ENCODE measurements around the gene MAST1. TPM values are rescaled to one million over a fixed set of nuclear protein-coding genes. Genes with fewer than 3 reads are reported as not detected.

The MAST1 gene
- total RNA-seq, 4 donors from 2014 or later, result 0.42 TPM; not detected in 3

DNA sequence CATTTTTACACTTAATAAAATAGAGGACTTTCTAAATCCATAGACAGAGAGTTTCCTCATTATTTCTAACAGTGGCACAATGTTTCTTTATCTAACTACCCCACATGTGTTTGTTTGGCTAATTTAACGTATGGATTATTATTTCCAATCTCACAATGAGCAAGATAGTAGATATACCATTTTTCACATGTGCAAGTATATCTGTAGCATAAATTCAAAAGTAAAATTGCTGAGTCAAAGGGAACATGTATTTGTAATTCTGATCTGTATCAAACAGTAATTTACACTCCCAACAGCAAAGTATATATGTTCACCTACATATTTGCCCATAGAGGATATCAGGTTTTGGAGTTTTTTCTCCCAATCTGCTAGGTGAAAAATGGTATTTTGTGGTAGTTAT is 18.3 kb downstream of the MAST1 start:
- TF ChIP-seq POLR2A (IDR thresholded peaks at IDR 0.05), result no peak
- TF ChIP-seq, protein P1, sequence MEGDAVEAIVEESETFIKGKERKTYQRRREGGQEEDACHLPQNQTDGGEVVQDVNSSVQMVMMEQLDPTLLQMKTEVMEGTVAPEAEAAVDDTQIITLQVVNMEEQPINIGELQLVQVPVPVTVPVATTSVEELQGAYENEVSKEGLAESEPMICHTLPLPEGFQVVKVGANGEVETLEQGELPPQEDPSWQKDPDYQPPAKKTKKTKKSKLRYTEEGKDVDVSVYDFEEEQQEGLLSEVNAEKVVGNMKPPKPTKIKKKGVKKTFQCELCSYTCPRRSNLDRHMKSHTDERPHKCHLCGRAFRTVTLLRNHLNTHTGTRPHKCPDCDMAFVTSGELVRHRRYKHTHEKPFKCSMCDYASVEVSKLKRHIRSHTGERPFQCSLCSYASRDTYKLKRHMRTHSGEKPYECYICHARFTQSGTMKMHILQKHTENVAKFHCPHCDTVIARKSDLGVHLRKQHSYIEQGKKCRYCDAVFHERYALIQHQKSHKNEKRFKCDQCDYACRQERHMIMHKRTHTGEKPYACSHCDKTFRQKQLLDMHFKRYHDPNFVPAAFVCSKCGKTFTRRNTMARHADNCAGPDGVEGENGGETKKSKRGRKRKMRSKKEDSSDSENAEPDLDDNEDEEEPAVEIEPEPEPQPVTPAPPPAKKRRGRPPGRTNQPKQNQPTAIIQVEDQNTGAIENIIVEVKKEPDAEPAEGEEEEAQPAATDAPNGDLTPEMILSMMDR (IDR thresholded peaks at IDR 0.05), result no peak
- no peaks in the 10 kb centered on the region for H3K9me3 ChIP-seq
- no peak overlapping the region for H3K27ac ChIP-seq
- WGBS, 2 donors, result 62 to 74% methylated on average over 1 of the region's 1 CpG
- no peaks in the 10 kb centered on the region for H3K4me1 ChIP-seq
- intact Hi-C loops (cut with DNase I), result no loop called here
- H3K36me3 ChIP-seq, result no peaks in the 10 kb centered on the region
- DNase-seq, result no peak
- H3K4me3 ChIP-seq, result no peak overlapping the region
- no peaks in the 10 kb centered on the region for H3K27me3 ChIP-seq

DNA sequence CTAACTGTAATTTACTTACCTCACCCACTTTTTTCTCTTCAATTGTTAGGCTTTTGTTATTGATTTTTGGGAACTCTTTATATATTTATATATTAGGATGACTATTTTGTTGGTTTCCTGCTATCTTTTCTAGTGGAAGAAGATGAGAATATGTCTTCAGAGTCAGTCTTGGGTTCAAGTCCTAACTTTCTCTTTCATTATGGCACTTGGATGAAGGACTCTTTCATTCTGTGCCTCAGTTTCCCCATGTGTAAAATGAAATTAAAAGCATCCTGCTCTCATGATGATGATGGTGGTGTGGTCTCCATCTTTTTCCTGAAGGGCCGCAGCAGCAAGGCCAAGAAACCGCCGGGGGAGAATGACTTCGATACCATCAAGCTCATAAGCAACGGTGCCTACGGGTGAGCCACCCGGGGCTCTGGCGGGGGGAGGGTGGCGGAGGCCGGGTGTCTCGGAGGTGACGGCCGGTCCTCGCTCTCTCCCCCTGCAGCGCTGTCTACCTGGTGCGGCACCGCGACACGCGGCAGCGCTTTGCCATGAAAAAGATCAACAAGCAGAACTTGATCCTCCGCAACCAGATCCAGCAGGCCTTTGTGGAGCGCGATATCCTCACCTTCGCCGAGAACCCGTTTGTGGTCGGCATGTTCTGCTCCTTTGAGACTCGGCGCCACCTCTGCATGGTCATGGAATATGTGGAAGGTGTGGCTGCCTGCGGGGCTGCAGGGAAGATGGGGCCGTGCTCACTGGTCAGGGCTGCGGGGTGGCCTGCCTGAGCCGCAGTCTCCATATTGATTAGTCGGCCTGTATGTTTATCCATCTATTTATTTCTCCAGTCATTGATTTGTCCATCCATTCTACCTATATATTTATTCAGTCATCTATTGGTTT is 20.0 kb downstream of the MAST1 start:
- no peak for DNase-seq
- 92% methylated on average over 27 to 35 of the region's 35 CpGs for WGBS, 2 donors
- TF ChIP-seq POLR2A (IDR thresholded peaks at IDR 0.05), result no peak
- TF ChIP-seq, protein P1 (IDR thresholded peaks at IDR 0.05), result no peak

DNA sequence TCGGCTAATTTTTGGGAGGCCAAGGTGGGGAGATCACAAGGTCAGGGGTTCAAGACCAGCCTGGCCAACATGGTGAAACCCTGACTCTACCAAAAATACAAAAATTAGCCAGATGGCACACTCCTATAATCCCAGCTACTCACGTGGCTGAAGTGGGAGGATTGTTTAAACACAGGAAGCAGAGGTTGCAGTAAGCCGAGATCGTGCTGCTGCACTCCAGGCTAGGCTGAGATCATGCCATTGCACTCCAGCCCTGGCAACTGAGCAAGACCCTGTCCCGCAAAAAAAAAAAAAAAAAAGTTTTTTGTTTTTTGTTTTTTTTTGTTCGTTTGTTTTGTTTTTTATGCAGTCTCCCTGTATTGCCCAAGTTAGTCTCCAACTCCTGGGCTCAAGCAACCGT is 21.2 kb downstream of the MAST1 start:
- Histone ChIP-seq H3K36me3 (no peaks in the 10 kb centered on the region), H3K27me3 (no peaks in the 10 kb centered on the region), H3K9me3 (no peaks in the 10 kb centered on the region), H3K4me1 (no peaks in the 10 kb centered on the region), H3K4me3 (no peak overlapping the region), H3K27ac (no peak overlapping the region)
- intact Hi-C loops (cut with DNase I), result no loop called here
- DNase-seq, result no peak
- 43 to 47% methylated on average over 6 to 7 of the region's 7 CpGs for WGBS, 2 donors
- no peak for TF ChIP-seq POLR2A (IDR thresholded peaks at IDR 0.05)
- TF ChIP-seq, protein P1 (IDR thresholded peaks at IDR 0.05), result no peak

More for the DNA sequence above, 20.0 kb downstream of the MAST1 start:
- intact Hi-C loops (cut with DNase I), result no loop called here
- Histone ChIP-seq H3K36me3 (no peaks in the 10 kb centered on the region), H3K27me3 (no peaks in the 10 kb centered on the region), H3K4me3 (no peak overlapping the region), H3K9me3 (no peaks in the 10 kb centered on the region), H3K27ac (no peak overlapping the region), H3K4me1 (no peaks in the 10 kb centered on the region)

DNA sequence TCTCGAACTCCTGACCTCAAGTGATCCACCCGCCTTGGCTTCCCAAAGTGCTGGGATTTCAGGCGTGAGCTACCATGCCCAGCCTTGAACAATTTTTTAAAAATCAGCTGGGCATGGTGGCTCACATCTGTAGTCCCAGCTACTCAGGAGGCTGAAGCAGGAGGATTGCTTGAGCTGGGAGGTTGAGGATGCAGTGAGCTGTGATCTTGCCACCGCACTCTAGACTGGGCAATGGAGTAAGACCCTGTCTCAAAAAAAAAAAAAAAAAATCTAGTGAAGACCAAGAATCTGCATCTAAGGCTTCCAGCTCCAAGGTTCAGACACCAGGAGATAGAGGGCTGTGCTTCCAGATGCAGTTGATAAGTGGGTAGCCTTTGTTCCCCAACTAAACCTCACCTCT is 25.8 kb downstream of the MAST1 start:
- Histone ChIP-seq H3K36me3 (no peaks in the 10 kb centered on the region), H3K4me3 (no peak overlapping the region), H3K4me1 (peaks cover 7 to 15% (median 11%) of the 10 kb centered on the region in 3 donors), H3K27ac (no peak overlapping the region), H3K27me3 (peaks cover 0 to 6% (median 0%) of the 10 kb centered on the region in 4 donors), H3K9me3 (no peaks in the 10 kb centered on the region)
- no peak for DNase-seq
- WGBS, 2 donors, result 80 to 81% methylated on average over 3 to 4 of the region's 4 CpGs
- intact Hi-C loops (cut with DNase I), result no loop called here
- no peak for TF ChIP-seq POLR2A (IDR thresholded peaks at IDR 0.05)
- TF ChIP-seq, protein P1 (IDR thresholded peaks at IDR 0.05), result no peak
